ENCODE results near the gene CFB. TPM values are rescaled to one million over a fixed set of nuclear protein-coding genes. Genes with fewer than 3 reads are reported as not detected.

CFB gene
- total and polyA plus RNA-seq, 2 of the 13 experiments (the other 11 are each of a cell fraction or from before 2014, with no cell fraction given): 171 to 513 TPM

GRCh38 chr6:31966997-31967925 is 21.4 kb downstream of the CFB start:
- H3K79me2 ChIP-seq (ENCODE audit: insufficient read depth, low read length): peaks cover 8% of the 10 kb centered on the region
- BruUV-seq (replicated peaks): no TSS peak
- no peak overlapping the region for H3K4me2 ChIP-seq (ENCODE audit: low read depth, low read length)
- FAIRE-seq (no peak), DNase-seq (ENCODE audit: low spot score) (no peak), ATAC-seq (no peak)
- 96% methylated on average over 10 of the region's 10 CpGs for WGBS (ENCODE audit: low lambda C conversion rate)
- no peaks in the 10 kb centered on the region; a peak in 1 of 5 replicates for H3K27me3 ChIP-seq (ENCODE audit: control insufficient read depth in 1 of 2, insufficient read depth in 2 of 2, low read length in 2 of 2)
- in situ Hi-C loops (cut with HindIII; ENCODE audit: extremely low pct_ligation_motif_present, low pct_unique_long_range_greater_than_20kb): no loop called here
- H3K9me3 ChIP-seq (ENCODE audit: low read length): no peaks in the 10 kb centered on the region
- POLR2A ChIA-PET: interaction anchor here (6.1 kb wide), 1 partner anchor 7 kb away, joined by 142 read pairs; the partner anchor contains the start of genes NELFE and SKIC2
- H3K4me1 ChIP-seq (ENCODE audit: insufficient read depth, low read length): peaks cover 17% of the 10 kb centered on the region
- CTCF ChIA-PET (ENCODE audit: low intra/inter-chr PET ratio, low total read pairs): no interaction called here
- H3K36me3 ChIP-seq (replicated peaks in 1 of 2; ENCODE audit: control insufficient read depth in 1 of 2, insufficient read depth in 2 of 2, low read length in 2 of 2): peaks cover 50 to 76% of the 10 kb centered on the region in 2 experiments
- intact Hi-C loops (cut with micrococcal nuclease; ENCODE audit: unreplicated experiment): no loop called here
- TF ChIP-seq CEBPB (IDR thresholded peaks at IDR 0.05; ENCODE audit: borderline replicate concordance, low read depth, low read length): peak; percentile 74
- 0 out of 2 replicates have a peak, but pooled peaks have one; percentile 27 for TF ChIP-seq MTA1 (CRISPR knock-in tag; IDR thresholded peaks at IDR 0.05; ENCODE audit: borderline replicate concordance)
- peak; percentile 59; the same call in 1 of the 2 replicates for TF ChIP-seq RBFOX2 (IDR thresholded peaks at IDR 0.05; ENCODE audit: low read depth, low read length)
- TF ChIP-seq ZNF205 (CRISPR knock-in tag; IDR thresholded peaks at IDR 0.05): no peak
- no peak overlapping the region for H2AFZ ChIP-seq (ENCODE audit: low read length)
- H3K27ac ChIP-seq (ENCODE audit: extremely low read length, insufficient read depth, low read length): no peak overlapping the region
- H4K20me1 ChIP-seq (ENCODE audit: insufficient read depth, low read length): no peaks in the 10 kb centered on the region
- no peak overlapping the region for H3K9ac ChIP-seq (ENCODE audit: insufficient read depth, low read depth, low read length)
- H3K4me3 ChIP-seq (replicated peaks in 1 of 3; ENCODE audit: insufficient read depth in 1 of 3, low read depth in 2 of 3, low read length in 3 of 3): no peak overlapping the region

GRCh38 chr6:31967926-31968320 is 22.0 kb downstream of the CFB start:
- in situ Hi-C loops (cut with HindIII; ENCODE audit: extremely low pct_ligation_motif_present, low pct_unique_long_range_greater_than_20kb) (no loop called here), intact Hi-C loops (cut with micrococcal nuclease; ENCODE audit: unreplicated experiment) (no loop called here)
- no peak overlapping the region for H3K27ac ChIP-seq (ENCODE audit: extremely low read length, insufficient read depth, low read length)
- TF ChIP-seq RBM22 (optimal IDR thresholded peaks at IDR 0.05; ENCODE audit: low read length) (no peak), NR3C1 (CRISPR knock-in tag; IDR thresholded peaks at IDR 0.05) (no peak), ZNF569 (CRISPR knock-in tag; IDR thresholded peaks at IDR 0.05; ENCODE audit: borderline replicate concordance) (no peak), ZNF460 (CRISPR knock-in tag; IDR thresholded peaks at IDR 0.05; ENCODE audit: borderline replicate concordance) (no peak), ZNF256 (CRISPR knock-in tag; conservative IDR thresholded peaks at IDR 0.05) (no peak), ZNF772 (CRISPR knock-in tag; IDR thresholded peaks at IDR 0.05) (no peak), ZNF251 (CRISPR knock-in tag; IDR thresholded peaks at IDR 0.05) (no peak), ZNF709 (CRISPR knock-in tag; IDR thresholded peaks at IDR 0.05) (no peak), ZFY (CRISPR knock-in tag; IDR thresholded peaks at IDR 0.05) (no peak)
- TF ChIP-seq, protein P1, sequence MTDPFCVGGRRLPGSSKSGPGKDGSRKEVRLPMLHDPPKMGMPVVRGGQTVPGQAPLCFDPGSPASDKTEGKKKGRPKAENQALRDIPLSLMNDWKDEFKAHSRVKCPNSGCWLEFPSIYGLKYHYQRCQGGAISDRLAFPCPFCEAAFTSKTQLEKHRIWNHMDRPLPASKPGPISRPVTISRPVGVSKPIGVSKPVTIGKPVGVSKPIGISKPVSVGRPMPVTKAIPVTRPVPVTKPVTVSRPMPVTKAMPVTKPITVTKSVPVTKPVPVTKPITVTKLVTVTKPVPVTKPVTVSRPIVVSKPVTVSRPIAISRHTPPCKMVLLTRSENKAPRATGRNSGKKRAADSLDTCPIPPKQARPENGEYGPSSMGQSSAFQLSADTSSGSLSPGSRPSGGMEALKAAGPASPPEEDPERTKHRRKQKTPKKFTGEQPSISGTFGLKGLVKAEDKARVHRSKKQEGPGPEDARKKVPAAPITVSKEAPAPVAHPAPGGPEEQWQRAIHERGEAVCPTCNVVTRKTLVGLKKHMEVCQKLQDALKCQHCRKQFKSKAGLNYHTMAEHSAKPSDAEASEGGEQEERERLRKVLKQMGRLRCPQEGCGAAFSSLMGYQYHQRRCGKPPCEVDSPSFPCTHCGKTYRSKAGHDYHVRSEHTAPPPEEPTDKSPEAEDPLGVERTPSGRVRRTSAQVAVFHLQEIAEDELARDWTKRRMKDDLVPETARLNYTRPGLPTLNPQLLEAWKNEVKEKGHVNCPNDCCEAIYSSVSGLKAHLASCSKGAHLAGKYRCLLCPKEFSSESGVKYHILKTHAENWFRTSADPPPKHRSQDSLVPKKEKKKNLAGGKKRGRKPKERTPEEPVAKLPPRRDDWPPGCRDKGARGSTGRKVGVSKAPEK (CRISPR knock-in tag; IDR thresholded peaks at IDR 0.05; ENCODE audit: borderline replicate concordance): no peak
- ChIA-PET POLR2A (interaction anchor here (0.5 to 6.1 kb wide), 3 partner anchors 8 to 329 kb away, joined by 3 to 142 read pairs (median 3); partner anchors contain the start of genes NELFE and SKIC2), CTCF (ENCODE audit: low intra/inter-chr PET ratio, low total read pairs) (no interaction called here)
- peaks cover 46 to 70% of the 10 kb centered on the region in 2 experiments for H3K36me3 ChIP-seq (replicated peaks in 1 of 2; ENCODE audit: control insufficient read depth in 1 of 2, insufficient read depth in 2 of 2, low read length in 2 of 2)
- peaks cover 11% of the 10 kb centered on the region for H3K79me2 ChIP-seq (ENCODE audit: insufficient read depth, low read length)
- H3K27me3 ChIP-seq (ENCODE audit: control insufficient read depth in 1 of 2, insufficient read depth in 2 of 2, low read length in 2 of 2): no peaks in the 10 kb centered on the region; a peak in 1 of 5 replicates
- 95% methylated on average over 3 of the region's 3 CpGs for WGBS (ENCODE audit: low lambda C conversion rate)
- H3K4me1 ChIP-seq (ENCODE audit: insufficient read depth, low read length): peaks cover 20% of the 10 kb centered on the region
- no peaks in the 10 kb centered on the region for H4K20me1 ChIP-seq (ENCODE audit: insufficient read depth, low read length)
- no peak for ATAC-seq
- H2AFZ ChIP-seq (ENCODE audit: low read length): no peak overlapping the region
- BruUV-seq (replicated peaks): no TSS peak
- no peak overlapping the region for H3K9ac ChIP-seq (ENCODE audit: insufficient read depth, low read depth, low read length)
- no peak overlapping the region for H3K4me2 ChIP-seq (ENCODE audit: low read depth, low read length)
- no peaks in the 10 kb centered on the region for H3K9me3 ChIP-seq (ENCODE audit: low read length)
- no peak overlapping the region for H3K4me3 ChIP-seq (replicated peaks in 1 of 3; ENCODE audit: insufficient read depth in 1 of 3, low read depth in 2 of 3, low read length in 3 of 3)
- DNase-seq (ENCODE audit: low spot score): no peak
- FAIRE-seq: no peak
